Measurements from ENCODE around the gene SF3A2. TPM values are rescaled to one million over a fixed set of nuclear protein-coding genes. Genes with fewer than 3 reads are reported as not detected.
A peak's percentile ranks its signal among the peaks of the same experiment; 100 is the strongest.

The SF3A2 gene
- total RNA-seq, 1 experiment from 2014 or later, result 184 TPM

- TF ChIP-seq, protein P1, sequence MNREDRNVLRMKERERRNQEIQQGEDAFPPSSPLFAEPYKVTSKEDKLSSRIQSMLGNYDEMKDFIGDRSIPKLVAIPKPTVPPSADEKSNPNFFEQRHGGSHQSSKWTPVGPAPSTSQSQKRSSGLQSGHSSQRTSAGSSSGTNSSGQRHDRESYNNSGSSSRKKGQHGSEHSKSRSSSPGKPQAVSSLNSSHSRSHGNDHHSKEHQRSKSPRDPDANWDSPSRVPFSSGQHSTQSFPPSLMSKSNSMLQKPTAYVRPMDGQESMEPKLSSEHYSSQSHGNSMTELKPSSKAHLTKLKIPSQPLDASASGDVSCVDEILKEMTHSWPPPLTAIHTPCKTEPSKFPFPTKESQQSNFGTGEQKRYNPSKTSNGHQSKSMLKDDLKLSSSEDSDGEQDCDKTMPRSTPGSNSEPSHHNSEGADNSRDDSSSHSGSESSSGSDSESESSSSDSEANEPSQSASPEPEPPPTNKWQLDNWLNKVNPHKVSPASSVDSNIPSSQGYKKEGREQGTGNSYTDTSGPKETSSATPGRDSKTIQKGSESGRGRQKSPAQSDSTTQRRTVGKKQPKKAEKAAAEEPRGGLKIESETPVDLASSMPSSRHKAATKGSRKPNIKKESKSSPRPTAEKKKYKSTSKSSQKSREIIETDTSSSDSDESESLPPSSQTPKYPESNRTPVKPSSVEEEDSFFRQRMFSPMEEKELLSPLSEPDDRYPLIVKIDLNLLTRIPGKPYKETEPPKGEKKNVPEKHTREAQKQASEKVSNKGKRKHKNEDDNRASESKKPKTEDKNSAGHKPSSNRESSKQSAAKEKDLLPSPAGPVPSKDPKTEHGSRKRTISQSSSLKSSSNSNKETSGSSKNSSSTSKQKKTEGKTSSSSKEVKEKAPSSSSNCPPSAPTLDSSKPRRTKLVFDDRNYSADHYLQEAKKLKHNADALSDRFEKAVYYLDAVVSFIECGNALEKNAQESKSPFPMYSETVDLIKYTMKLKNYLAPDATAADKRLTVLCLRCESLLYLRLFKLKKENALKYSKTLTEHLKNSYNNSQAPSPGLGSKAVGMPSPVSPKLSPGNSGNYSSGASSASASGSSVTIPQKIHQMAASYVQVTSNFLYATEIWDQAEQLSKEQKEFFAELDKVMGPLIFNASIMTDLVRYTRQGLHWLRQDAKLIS (CRISPR knock-in tag; IDR thresholded peaks at IDR 0.05; ENCODE audit: borderline replicate concordance), result no peak
- no peak for TF ChIP-seq USF2 (CRISPR knock-in tag; IDR thresholded peaks at IDR 0.05)
- no peak for TF ChIP-seq FOXK1 (CRISPR knock-in tag; IDR thresholded peaks at IDR 0.05)
- TF ChIP-seq CREM (CRISPR knock-in tag; IDR thresholded peaks at IDR 0.05), result no peak
- TF ChIP-seq MXD4 (CRISPR knock-in tag; IDR thresholded peaks at IDR 0.05; ENCODE audit: borderline replicate concordance), result no peak
- TF ChIP-seq NFE2L1 (CRISPR knock-in tag; IDR thresholded peaks at IDR 0.05), result no peak
- TF ChIP-seq, protein P2, sequence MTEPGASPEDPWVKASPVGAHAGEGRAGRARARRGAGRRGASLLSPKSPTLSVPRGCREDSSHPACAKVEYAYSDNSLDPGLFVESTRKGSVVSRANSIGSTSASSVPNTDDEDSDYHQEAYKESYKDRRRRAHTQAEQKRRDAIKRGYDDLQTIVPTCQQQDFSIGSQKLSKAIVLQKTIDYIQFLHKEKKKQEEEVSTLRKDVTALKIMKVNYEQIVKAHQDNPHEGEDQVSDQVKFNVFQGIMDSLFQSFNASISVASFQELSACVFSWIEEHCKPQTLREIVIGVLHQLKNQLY (CRISPR knock-in tag; IDR thresholded peaks at IDR 0.05), result no peak
- TF ChIP-seq ZNF232 (CRISPR knock-in tag; IDR thresholded peaks at IDR 0.05), result no peak
Observed at GRCh38 chr19:2255112-2255845, 18.7 kb downstream of the SF3A2 start (continued).

GRCh38 chr19:2255982-2256685 lies 19.5 kb downstream of the SF3A2 start, which contains the start of gene JSRP1:
JSRP1 (minus strand) TSS chr19:2256417; CDS start chr19:2255314, 1,103 bp downstream.
- Mint-ChIP-seq H3K27me3 (ENCODE audit: low read depth) (peaks cover 31% of the 10 kb centered on the region), H3K9me3 (no peaks in the 10 kb centered on the region), H3K36me3 (no peaks in the 10 kb centered on the region), H3K4me3 (no peak within 1 kb of the TSS), H3K4me1 (peaks cover 3% of the 10 kb centered on the region; the same call in 1 of the 2 replicates), H3K27ac (no peak within 1 kb of the TSS)
- ATAC-seq, result no peak
- POLR2A ChIA-PET, result interaction anchor here (0.9 kb wide), 1 partner anchor 78 kb away, joined by 3 read pairs; no protein-coding TSS in a partner anchor
- CTCF ChIA-PET, result interaction anchor here (0.8 kb wide), 1 partner anchor 57 kb away, joined by 3 read pairs; no protein-coding TSS in a partner anchor
- DNase-seq (ENCODE audit: low spot score), result peak; percentile 20
- no peak for TF ChIP-seq ATF1 (CRISPR knock-in tag; IDR thresholded peaks at IDR 0.05)
- no peak for TF ChIP-seq OVOL2 (CRISPR knock-in tag; IDR thresholded peaks at IDR 0.05; ENCODE audit: borderline replicate concordance)
- no peak for TF ChIP-seq ZNF416 (CRISPR knock-in tag; IDR thresholded peaks at IDR 0.05)
- no peak for TF ChIP-seq ZNF219 (CRISPR knock-in tag; IDR thresholded peaks at IDR 0.05; ENCODE audit: borderline replicate concordance)
- TF ChIP-seq NFE2L1 (CRISPR knock-in tag; IDR thresholded peaks at IDR 0.05), result no peak
- no peak for TF ChIP-seq NR1H2 (CRISPR knock-in tag; IDR thresholded peaks at IDR 0.05)
- no peak for TF ChIP-seq SP1 (CRISPR knock-in tag; conservative IDR thresholded peaks at IDR 0.05)
- no peak for TF ChIP-seq SMAD3 (CRISPR knock-in tag; IDR thresholded peaks at IDR 0.05; ENCODE audit: borderline replicate concordance)
- TF ChIP-seq ARID4B (CRISPR knock-in tag; IDR thresholded peaks at IDR 0.05; ENCODE audit: borderline replicate concordance), result no peak
- TF ChIP-seq, protein P3, sequence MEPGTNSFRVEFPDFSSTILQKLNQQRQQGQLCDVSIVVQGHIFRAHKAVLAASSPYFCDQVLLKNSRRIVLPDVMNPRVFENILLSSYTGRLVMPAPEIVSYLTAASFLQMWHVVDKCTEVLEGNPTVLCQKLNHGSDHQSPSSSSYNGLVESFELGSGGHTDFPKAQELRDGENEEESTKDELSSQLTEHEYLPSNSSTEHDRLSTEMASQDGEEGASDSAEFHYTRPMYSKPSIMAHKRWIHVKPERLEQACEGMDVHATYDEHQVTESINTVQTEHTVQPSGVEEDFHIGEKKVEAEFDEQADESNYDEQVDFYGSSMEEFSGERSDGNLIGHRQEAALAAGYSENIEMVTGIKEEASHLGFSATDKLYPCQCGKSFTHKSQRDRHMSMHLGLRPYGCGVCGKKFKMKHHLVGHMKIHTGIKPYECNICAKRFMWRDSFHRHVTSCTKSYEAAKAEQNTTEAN (CRISPR knock-in tag; IDR thresholded peaks at IDR 0.05), result no peak
- no peak for TF ChIP-seq MXD4 (CRISPR knock-in tag; IDR thresholded peaks at IDR 0.05; ENCODE audit: borderline replicate concordance)
- no peak for TF ChIP-seq RELA (CRISPR knock-in tag; IDR thresholded peaks at IDR 0.05; ENCODE audit: borderline replicate concordance)
- TF ChIP-seq, protein P4, sequence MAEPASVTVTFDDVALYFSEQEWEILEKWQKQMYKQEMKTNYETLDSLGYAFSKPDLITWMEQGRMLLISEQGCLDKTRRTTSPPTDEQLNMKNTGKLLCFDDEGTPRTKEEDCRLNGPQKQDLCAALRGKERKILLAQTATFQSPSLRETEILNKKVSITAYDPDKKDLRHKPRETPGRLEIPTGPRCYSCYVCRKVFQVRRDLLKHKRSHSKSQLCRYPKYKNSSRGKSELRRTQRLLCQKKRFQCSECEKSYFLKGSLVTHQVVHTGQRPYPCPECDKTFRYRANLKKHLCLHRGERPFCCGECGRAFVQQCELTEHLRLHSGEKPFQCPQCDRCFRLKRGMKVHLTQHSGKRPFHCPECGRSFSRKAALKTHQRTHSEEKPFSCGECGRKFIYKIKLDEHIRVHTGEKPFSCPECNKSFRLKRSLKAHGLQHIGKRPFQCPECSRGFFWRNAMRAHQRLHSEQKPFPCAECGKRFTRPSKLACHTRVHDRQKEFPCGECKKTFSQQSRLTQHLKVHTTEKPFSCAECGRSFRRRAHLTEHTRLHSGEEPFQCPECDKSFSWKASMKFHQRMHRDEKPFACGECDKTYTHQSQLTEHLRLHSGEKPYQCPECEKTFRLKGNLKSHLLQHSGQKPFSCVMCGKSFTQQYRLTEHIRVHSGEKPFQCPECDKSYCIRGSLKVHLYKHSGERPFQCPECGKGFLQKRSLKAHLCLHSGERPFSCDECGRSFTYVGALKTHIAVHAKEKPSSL (CRISPR knock-in tag; conservative IDR thresholded peaks at IDR 0.05), result no peak
